GM12878 (cell line): Measurements from ENCODE around the gene BLNK. TPM values are rescaled to one million over a fixed set of nuclear protein-coding genes. Genes with fewer than 3 reads are reported as not detected.

Source experiments
- ATAC-seq: fragments of 200-7000 bp; cut with Tn5 transposase; 3 replicates; pipeline ENCODE4 v1.9.1; 2020; ENCODE audit warnings: mild to moderate bottlenecking, moderate library complexity
- BruUV-seq: library from RNA; stranded (reverse); fragments of 400-500 nt; replicated peaks from 2 replicates; lab custom pipeline; 2021; lab: Mats Ljungman, UMichigan
- CTCF ChIA-PET: fragments of 300-600 bp; sonication (Branson Sonifier 250); formaldehyde crosslinking; extraction: SDS; loops from one replicate; lab custom pipeline; 2021; ENCODE audit warnings: inconsistent platforms; lab: Yijun Ruan, JAX
- POLR2A ChIA-PET: fragments of 350-600 bp; formaldehyde crosslinking; extraction: SDS; loops from one replicate; lab custom pipeline; 2021; ENCODE audit warnings: inconsistent platforms; lab: Charles Lee
- RAD21 ChIA-PET: fragments of 300-600 bp; sonication (Branson Sonifier 250); formaldehyde crosslinking; loops from one replicate; lab custom pipeline; 2023; ENCODE audit warnings: antibody characterized with exemption; ENCODE audit not compliant: unreplicated experiment; lab: Charles Lee
- SMC1A ChIA-PET: fragments of 300-600 bp; sonication (Branson Sonifier 250); formaldehyde crosslinking; loops from one replicate; lab custom pipeline; 2023; ENCODE audit not compliant: unreplicated experiment, uncharacterized antibody; lab: Charles Lee
- DNase-seq: peaks from one replicate; pipeline ENCODE4 v3.0.0-alpha.2; 2011; ENCODE audit warnings: low read depth, low spot score
- FAIRE-seq: peaks from 3 replicates; lab custom pipeline; 2011; peaks lifted over from hg19 to GRCh38; lab: Jason Lieb, UNC
- H2AFZ ChIP-seq: 2 replicates; pipeline ENCODE4 v1.6.0; 2011; ENCODE audit warnings: low read depth, low read length, control low read depth; ENCODE audit not compliant: control insufficient read depth
- H3K27ac ChIP-seq: 2 replicates; pipeline ENCODE4 v1.5.1; 2011; ENCODE audit warnings: control low read depth; ENCODE audit not compliant: control insufficient read depth, insufficient read depth
- H3K27me3 ChIP-seq, 2 experiments: replicated peaks in 1 of 2; 2 replicates each; pipeline versions ENCODE4 v1.6.0 to v1.6.1; 2011; ENCODE audit warnings: low read length in 1 of 2; ENCODE audit not compliant: control insufficient read depth in 2 of 2, insufficient read depth in 2 of 2
- H3K36me3 ChIP-seq, 2 experiments: 2 replicates each; pipeline ENCODE4 v1.5.1; 2011; ENCODE audit warnings: low read length in 1 of 2; ENCODE audit not compliant: control insufficient read depth in 2 of 2, insufficient read depth in 2 of 2
- H3K4me1 ChIP-seq: 2 replicates; pipeline ENCODE4 v1.6.1; 2011; ENCODE audit warnings: mild to moderate bottlenecking, low read length, moderate library complexity, mixed read lengths; ENCODE audit not compliant: control insufficient read depth, insufficient read depth
- H3K4me2 ChIP-seq: 2 replicates; pipeline ENCODE4 v1.6.0; 2011; ENCODE audit warnings: control low read depth; ENCODE audit not compliant: control insufficient read depth, insufficient read depth
- H3K4me3 ChIP-seq: fragments of 200-600 bp; sonication (generic); 2 replicates; pipeline ENCODE4 v1.5.1; 2016
- H3K79me2 ChIP-seq: 2 replicates; pipeline ENCODE4 v1.6.0; 2011; ENCODE audit warnings: low read length; ENCODE audit not compliant: control insufficient read depth, insufficient read depth
- H3K9ac ChIP-seq: 2 replicates; pipeline ENCODE4 v1.8.0; 2011; ENCODE audit warnings: low read length, control low read depth, mixed read lengths; ENCODE audit not compliant: control insufficient read depth, insufficient read depth
- H3K9me3 ChIP-seq: replicated peaks from 3 replicates; pipeline ENCODE4 v1.5.1; 2011; ENCODE audit warnings: mild to moderate bottlenecking, low read length; ENCODE audit not compliant: control insufficient read depth, insufficient read depth
- H4K20me1 ChIP-seq: 2 replicates; pipeline ENCODE4 v1.6.0; 2011; ENCODE audit not compliant: control insufficient read depth, insufficient read depth
- ATF7 ChIP-seq: fragments of 450-650 bp; IDR thresholded peaks from 2 replicates; pipeline ENCODE4 v1.6.1; 2016; ENCODE audit warnings: low read depth, mild to moderate bottlenecking
- CBFB ChIP-seq: IDR thresholded peaks from 2 replicates; pipeline ENCODE4 v1.6.1; 2016; ENCODE audit warnings: antibody characterized with exemption, low read depth
- CEBPB ChIP-seq, 2 experiments: fragments of 150-350 bp in 1 of 2; IDR thresholded peaks; 2 replicates each; pipeline ENCODE4 v1.6.1; 2012 to 2014; ENCODE audit warnings: low read depth in 2 of 2, low read length in 2 of 2, borderline replicate concordance in 1 of 2, inconsistent platforms in 1 of 2
- GATAD2B ChIP-seq: fragments of 450-650 bp; conservative IDR thresholded peaks from 2 replicates; pipeline ENCODE4 v1.6.1; 2017; ENCODE audit warnings: low read depth, mild to moderate bottlenecking, moderate library complexity
- NBN ChIP-seq: fragments of 450-650 bp; IDR thresholded peaks from 2 replicates; pipeline ENCODE4 v1.6.1; 2016
- NR2F1 ChIP-seq: fragments of 450-650 bp; conservative IDR thresholded peaks from 2 replicates; pipeline ENCODE4 v1.6.1; 2017; ENCODE audit warnings: mild to moderate bottlenecking
- PAX8 ChIP-seq: fragments of 450-650 bp; IDR thresholded peaks from 2 replicates; pipeline ENCODE4 v1.6.1; 2017; ENCODE audit warnings: mild to moderate bottlenecking, moderate library complexity
- RAD21 ChIP-seq: IDR thresholded peaks from 2 replicates; pipeline ENCODE4 v1.6.1; 2011; ENCODE audit warnings: mild to moderate bottlenecking, low read depth, low read length, moderate library complexity; ENCODE audit not compliant: insufficient read depth
- RELA ChIP-seq: fragments of 450-650 bp; IDR thresholded peaks from 2 replicates; pipeline ENCODE4 v1.8.0; 2014; ENCODE audit warnings: borderline replicate concordance; ENCODE audit not compliant: partially characterized antibody
- STAT1 ChIP-seq: fragments of 450-650 bp; conservative IDR thresholded peaks from 2 replicates; pipeline ENCODE4 v1.6.1; 2014; ENCODE audit warnings: antibody characterized with exemption, mild to moderate bottlenecking
- SUPT20H ChIP-seq: IDR thresholded peaks from 2 replicates; pipeline ENCODE4 v1.6.1; 2011; ENCODE audit warnings: low read depth, mild to moderate bottlenecking, low read length, moderate library complexity, borderline replicate concordance; ENCODE audit not compliant: control insufficient read depth
- TBL1XR1 ChIP-seq: IDR thresholded peaks from 2 replicates; pipeline ENCODE4 v1.6.1; 2012; ENCODE audit warnings: low read depth, low read length, improper control_type of control experiment
- ZNF207 ChIP-seq: fragments of 450-650 bp; IDR thresholded peaks from 2 replicates; pipeline ENCODE4 v1.6.1; 2014; ENCODE audit warnings: antibody characterized with exemption, mild to moderate bottlenecking, borderline replicate concordance
- WGBS: methylation state at CpG from one replicate; pipeline ENCODE4 v1.1.6; 2016; ENCODE audit warnings: low lambda C conversion rate; ENCODE audit not compliant: insufficient replicate concordance, insufficient coverage; ENCODE audit errors: missing lambda C conversion rate; 5-methylcytosine and 5-hydroxymethylcytosine counted together
- in situ Hi-C: fragments of 300-500 bp; cut with MboI; formaldehyde crosslinking; loops from 9 replicates; pipeline ENCODE4 v1.14.3; 2018; ENCODE audit warnings: mixed read lengths
- intact Hi-C: fragments of 100-400 bp; cut with micrococcal nuclease; formaldehyde crosslinking; loops from one replicate; pipeline ENCODE4 v1.14.2; 2022; ENCODE audit not compliant: unreplicated experiment
- polyA plus RNA-seq, 11 experiments: library from polyadenylated mRNA; depleted of rRNA in 4 of 11; unstranded in 6 of 11; stranded (reverse) in 5 of 11; fragments of >200 nt; fragmentation: Nextera tagmentation in 4 of 11; fragmentation: Illumina TruSeq in 1 of 11; extraction: Ambion mirVana in 4 of 11; extraction: Trizol in 1 of 11; gene quantifications; 1 replicate in 1 of 11; 2 replicates in 10 of 11; pipeline versions ENCODE4 v1.2.1 to v1.2.3, GENCODE V29; 2011 to 2016; ENCODE audit warnings: inconsistent platforms in 2 of 11, missing spikeins in 2 of 11, low read depth in 1 of 11
- total RNA-seq, 4 experiments: library from RNA; depleted of rRNA in 3 of 4; stranded (reverse); fragments of >200 nt in 3 of 4; fragmentation: Illumina TruSeq in 1 of 4; extraction: Trizol in 1 of 4; gene quantifications; 2 replicates each; pipeline versions ENCODE4 v1.2.1 to v1.2.3, GENCODE V29; 2013 to 2021
- TF ChIP-seq, protein P1 (sequence below): IDR thresholded peaks from 2 replicates; pipeline ENCODE4 v1.6.1; 2012; ENCODE audit warnings: low read depth, low read length, improper control_type of control experiment
- TF ChIP-seq, protein P2 (sequence below): IDR thresholded peaks from 2 replicates; pipeline ENCODE4 v1.6.1; 2012; ENCODE audit warnings: low read length, inconsistent platforms

Gene BLNK
- total and polyA plus RNA-seq, 10 of the 15 experiments (the other 5 are each of a cell fraction or from before 2014, with no cell fraction given) = 79.5 to 201 (median 139) TPM

DNA sequence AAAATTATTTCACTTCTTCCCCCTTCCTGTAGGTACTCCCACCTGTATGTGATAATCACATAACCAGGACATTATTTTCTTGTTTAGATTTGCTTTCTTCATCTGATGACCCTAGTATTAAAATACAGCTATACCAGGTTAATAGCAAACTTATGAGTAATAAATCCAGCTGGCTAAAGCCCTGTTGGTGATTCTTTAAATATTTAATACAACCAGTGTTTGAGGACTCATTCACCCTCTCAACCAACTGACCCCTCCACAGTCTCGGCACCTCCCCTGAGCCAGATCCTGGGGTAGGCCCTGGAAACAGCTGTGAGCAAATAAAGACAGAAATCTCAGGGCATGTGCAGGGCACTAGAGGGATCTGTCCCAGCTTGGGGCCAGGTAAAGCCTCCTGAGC is 58.5 kb downstream of the BLNK start:
- DNase-seq = no peak
- Histone ChIP-seq H3K4me2 (no peak overlapping the region), H3K9ac (no peak overlapping the region), H3K27me3 (no peaks in the 10 kb centered on the region), H3K79me2 (no peaks in the 10 kb centered on the region), H3K27ac (no peak overlapping the region), H4K20me1 (no peaks in the 10 kb centered on the region), H3K36me3 (peaks cover 26 to 74% of the 10 kb centered on the region in 2 experiments), H3K4me3 (no peak overlapping the region), H2AFZ (no peak overlapping the region), H3K9me3 (no peaks in the 10 kb centered on the region), H3K4me1 (peaks cover 18% of the 10 kb centered on the region)
- no TSS peak for BruUV-seq
- POLR2A ChIA-PET = no interaction called here
- in situ Hi-C loops (no loop called here), intact Hi-C loops (no loop called here)
- FAIRE-seq = no peak
- WGBS = 100% methylated on average over 1 of the region's 1 CpG
- CTCF ChIA-PET = interaction anchor here (1.0 to 1.3 kb wide), 4 partner anchors 78 to 127 kb away, joined by 3 to 4 read pairs (median 4); no protein-coding TSS in a partner anchor
- no peak for ATAC-seq
- RAD21 ChIA-PET = interaction anchor here (1.0 to 1.6 kb wide), 2 partner anchors 196 to 519 kb away, joined by 4 read pairs; partner anchors contain the start of gene TCTN3
- TF ChIP-seq RAD21 = no peak
- no peak for TF ChIP-seq PAX8
- no peak for TF ChIP-seq CBFB
- TF ChIP-seq GATAD2B = no peak
- TF ChIP-seq ATF7 = no peak
- no peak for TF ChIP-seq RELA
- TF ChIP-seq SUPT20H = no peak
- no peak for TF ChIP-seq NBN
- no peak for TF ChIP-seq STAT1
- TF ChIP-seq, protein P1, sequence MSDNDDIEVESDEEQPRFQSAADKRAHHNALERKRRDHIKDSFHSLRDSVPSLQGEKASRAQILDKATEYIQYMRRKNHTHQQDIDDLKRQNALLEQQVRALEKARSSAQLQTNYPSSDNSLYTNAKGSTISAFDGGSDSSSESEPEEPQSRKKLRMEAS = no peak
- no peak for TF ChIP-seq CEBPB (IDR thresholded peaks at IDR 0.05; ENCODE audit: borderline replicate concordance in 1 of 2, low read depth in 2 of 2, low read length in 2 of 2)
- TF ChIP-seq NR2F1 = no peak
- TF ChIP-seq, protein P2, sequence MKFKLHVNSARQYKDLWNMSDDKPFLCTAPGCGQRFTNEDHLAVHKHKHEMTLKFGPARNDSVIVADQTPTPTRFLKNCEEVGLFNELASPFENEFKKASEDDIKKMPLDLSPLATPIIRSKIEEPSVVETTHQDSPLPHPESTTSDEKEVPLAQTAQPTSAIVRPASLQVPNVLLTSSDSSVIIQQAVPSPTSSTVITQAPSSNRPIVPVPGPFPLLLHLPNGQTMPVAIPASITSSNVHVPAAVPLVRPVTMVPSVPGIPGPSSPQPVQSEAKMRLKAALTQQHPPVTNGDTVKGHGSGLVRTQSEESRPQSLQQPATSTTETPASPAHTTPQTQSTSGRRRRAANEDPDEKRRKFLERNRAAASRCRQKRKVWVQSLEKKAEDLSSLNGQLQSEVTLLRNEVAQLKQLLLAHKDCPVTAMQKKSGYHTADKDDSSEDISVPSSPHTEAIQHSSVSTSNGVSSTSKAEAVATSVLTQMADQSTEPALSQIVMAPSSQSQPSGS = no peak
- TF ChIP-seq TBL1XR1 = no peak
- no peak for TF ChIP-seq ZNF207
- SMC1A ChIA-PET = interaction anchor here (0.8 to 1.2 kb wide), 3 partner anchors 16 to 839 kb away, joined by 3 to 4 read pairs (median 3); no protein-coding TSS in a partner anchor
